GM06990 (cell line): ENCODE results near the gene HIP1.

Experiments
- DNase-seq: peaks from one replicate; pipeline ENCODE4 v3.0.0-alpha.2; 2011; ENCODE audit not compliant: insufficient read length; ENCODE audit errors: extremely low read depth
- H3K27me3 ChIP-seq: replicated peaks from 2 replicates; pipeline ENCODE4 v1.6.0; 2011; ENCODE audit warnings: low read length; ENCODE audit not compliant: control insufficient read depth, insufficient read depth
- H3K36me3 ChIP-seq: 2 replicates; pipeline ENCODE4 v1.5.1; 2011; ENCODE audit warnings: low read length; ENCODE audit not compliant: control insufficient read depth, insufficient read depth
- H3K4me3 ChIP-seq: replicated peaks from 2 replicates; pipeline ENCODE4 v1.5.1; 2011; ENCODE audit warnings: low read depth, mild to moderate bottlenecking, control low read depth, low read length
- CTCF ChIP-seq: IDR thresholded peaks from 2 replicates; pipeline ENCODE4 v1.5.1; 2011; ENCODE audit warnings: low read length, control low read depth, mild to moderate bottlenecking, inconsistent platforms; ENCODE audit not compliant: insufficient read depth, poor library complexity, severe bottlenecking

HIP1 gene

GRCh38 chr7:75646571-75647102 is 92.1 kb downstream of the HIP1 start:
- Histone ChIP-seq H3K36me3 (no peaks in the 10 kb centered on the region), H3K4me3 (no peak overlapping the region), H3K27me3 (no peaks in the 10 kb centered on the region)
- no peak for DNase-seq
- no peak for TF ChIP-seq CTCF

DNA sequence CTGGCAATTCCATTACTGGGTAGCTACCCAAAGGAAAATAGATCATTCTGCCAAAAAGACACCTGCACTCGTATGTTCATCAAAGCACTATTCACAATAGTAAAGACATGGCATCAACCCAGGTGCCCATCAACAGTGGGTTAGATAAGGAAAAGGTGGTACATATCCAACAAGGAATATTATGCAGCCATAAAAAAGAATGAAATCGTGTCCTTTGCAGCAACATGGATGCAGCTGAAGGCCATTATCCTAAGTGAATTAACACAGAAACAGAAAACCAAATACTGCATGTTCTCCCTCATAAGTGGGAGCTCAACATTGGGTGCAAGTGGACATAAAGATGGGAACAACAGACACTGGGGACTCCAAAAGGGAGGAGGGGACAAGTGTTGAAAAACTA is 93.2 kb downstream of the HIP1 start:
- DNase-seq: no peak
- H3K36me3 ChIP-seq: no peaks in the 10 kb centered on the region
- TF ChIP-seq CTCF: no peak
- no peaks in the 10 kb centered on the region for H3K27me3 ChIP-seq
- H3K4me3 ChIP-seq: no peak overlapping the region

GRCh38 chr7:75644589-75644988 is 94.2 kb downstream of the HIP1 start:
- no peak for DNase-seq
- H3K4me3 ChIP-seq: no peak overlapping the region
- no peak for TF ChIP-seq CTCF
- H3K36me3 ChIP-seq: no peaks in the 10 kb centered on the region
- H3K27me3 ChIP-seq: no peaks in the 10 kb centered on the region

GRCh38 chr7:75642810-75643486 is 95.8 kb downstream of the HIP1 start:
- DNase-seq: peak; percentile 39
- TF ChIP-seq CTCF: peak; percentile 94
- Histone ChIP-seq H3K36me3 (no peaks in the 10 kb centered on the region), H3K4me3 (no peak overlapping the region), H3K27me3 (no peaks in the 10 kb centered on the region)

DNA sequence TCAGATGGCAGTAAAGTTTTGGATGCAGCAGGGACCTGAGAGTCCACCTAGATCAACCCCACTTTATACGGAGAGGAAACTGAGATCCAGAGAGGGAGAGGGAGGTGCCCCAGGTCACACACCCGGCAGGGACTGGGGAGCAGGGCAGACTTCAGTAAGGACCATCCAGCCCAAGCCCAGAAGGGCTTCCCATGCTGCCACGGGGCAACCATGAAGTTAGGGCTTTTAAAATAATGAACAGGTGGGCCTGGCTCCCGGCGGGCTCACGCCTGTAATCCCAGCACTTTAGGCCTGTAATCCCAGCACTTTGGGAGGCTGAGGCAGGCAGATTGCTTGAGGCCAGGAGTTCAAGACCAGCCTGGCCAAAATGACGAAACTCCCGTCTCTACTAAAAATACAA is 98.5 kb downstream of the HIP1 start:
- no peak overlapping the region for H3K4me3 ChIP-seq
- H3K36me3 ChIP-seq: no peaks in the 10 kb centered on the region
- no peak for TF ChIP-seq CTCF
- DNase-seq: no peak
- H3K27me3 ChIP-seq: no peaks in the 10 kb centered on the region

GRCh38 chr7:75639886-75640190 is 98.9 kb downstream of the HIP1 start:
- TF ChIP-seq CTCF: no peak
- Histone ChIP-seq H3K27me3 (no peaks in the 10 kb centered on the region), H3K36me3 (no peaks in the 10 kb centered on the region), H3K4me3 (peak overlapping the region; percentile 79)
- no peak for DNase-seq
